K562 (cell line): Measurements from ENCODE around the gene PKIB. TPM values are rescaled to one million over a fixed set of nuclear protein-coding genes. Genes with fewer than 3 reads are reported as not detected.

ENCODE experiments used
- ATAC-seq: fragments of 200-7000 bp; cut with Tn5 transposase; 3 replicates; pipeline ENCODE4 v1.9.1; 2020; ENCODE audit warnings: moderate library complexity
- BruUV-seq: library from RNA; stranded (reverse); fragments of 400-500 nt; replicated peaks from 2 replicates; lab custom pipeline; 2021; lab: Mats Ljungman, UMichigan
- CTCF ChIA-PET: fragments of 300-600 bp; formaldehyde crosslinking; extraction: SDS; loops from one replicate; lab custom pipeline; 2021; ENCODE audit warnings: low intra/inter-chr PET ratio; lab: Yijun Ruan, JAX
- POLR2A ChIA-PET: fragments of 300-600, 350-650 bp; sonication (Branson Sonifier 250); formaldehyde crosslinking; extraction: SDS; loops from one replicate; lab custom pipeline; 2021; ENCODE audit warnings: antibody characterized with exemption, inconsistent platforms; lab: Yijun Ruan, JAX
- DNase-seq, 4 experiments: peaks; one replicate each; pipeline versions ENCODE4 v3.0.0 to v3.0.0-alpha.2; 2011 to 2018; ENCODE audit warnings: low spot score in 3 of 4, mixed read lengths in 3 of 4; ENCODE audit errors: extremely low read depth in 1 of 4
- FAIRE-seq: peaks from 2 replicates; lab custom pipeline; 2011; peaks lifted over from hg19 to GRCh38; lab: Jason Lieb, UNC
- H2AFZ ChIP-seq: 2 replicates; pipeline ENCODE4 v1.6.0; 2011; ENCODE audit warnings: low read depth, low read length, control low read depth, inconsistent platforms
- H3K27ac ChIP-seq: fragments of 200-600 bp; 3 replicates; pipeline ENCODE4 v1.8.0; 2011; ENCODE audit warnings: low read depth, mild to moderate bottlenecking, control low read depth, inconsistent platforms, low read length, moderate library complexity, mixed read lengths; ENCODE audit errors: extremely low read depth
- H3K27me3 ChIP-seq, 2 experiments: fragments of 300-600 bp in 1 of 2; 2 replicates in 1 of 2; 3 replicates in 1 of 2; pipeline versions ENCODE4 v1.6.0 to v1.8.0; 2011; ENCODE audit warnings: inconsistent platforms in 2 of 2, low read length in 2 of 2, mild to moderate bottlenecking in 1 of 2, mixed read lengths in 1 of 2, moderate library complexity in 1 of 2; ENCODE audit not compliant: control insufficient read depth in 2 of 2, insufficient read depth in 2 of 2
- H3K36me3 ChIP-seq: fragments of 300-600 bp; 3 replicates; pipeline ENCODE4 v1.8.0; 2011; ENCODE audit warnings: mild to moderate bottlenecking, low read length, inconsistent platforms; ENCODE audit not compliant: control insufficient read depth, insufficient read depth
- H3K4me1 ChIP-seq, 2 experiments: fragments of 200-600 bp in 1 of 2; replicated peaks in 1 of 2; 2 replicates in 1 of 2; 3 replicates in 1 of 2; pipeline versions ENCODE4 v1.5.1 to v1.8.0; 2011; ENCODE audit warnings: inconsistent platforms in 2 of 2, low read length in 2 of 2, mild to moderate bottlenecking in 1 of 2, mixed read lengths in 1 of 2, moderate library complexity in 1 of 2; ENCODE audit not compliant: control insufficient read depth in 2 of 2, insufficient read depth in 2 of 2
- H3K4me2 ChIP-seq: 2 replicates; pipeline ENCODE4 v1.6.1; 2011; ENCODE audit warnings: low read length, control low read depth, inconsistent platforms, mixed read lengths; ENCODE audit not compliant: insufficient read depth
- H3K4me3 ChIP-seq: fragments of 200-600 bp; sonication (generic), shearing (Covaris generic); 2 replicates; pipeline ENCODE4 v1.5.1; 2016; ENCODE audit warnings: control low read depth, inconsistent platforms
- H3K79me2 ChIP-seq: fragments of 200-600 bp; 3 replicates; pipeline ENCODE4 v1.8.0; 2011; ENCODE audit warnings: low read length, inconsistent platforms; ENCODE audit not compliant: control insufficient read depth, insufficient read depth
- H3K9ac ChIP-seq, 2 experiments: 2 replicates each; pipeline versions ENCODE4 v1.6.0 to v1.6.1; 2011; ENCODE audit warnings: low read depth in 2 of 2, low read length in 2 of 2, control low read depth in 1 of 2, inconsistent platforms in 1 of 2, mild to moderate bottlenecking in 1 of 2, mixed read lengths in 1 of 2; ENCODE audit not compliant: insufficient read depth in 1 of 2
- H3K9me1 ChIP-seq: one replicate; pipeline ENCODE4 v1.6.0; 2011; ENCODE audit warnings: inconsistent platforms, mild to moderate bottlenecking, low read length, moderate library complexity; ENCODE audit not compliant: control insufficient read depth, insufficient read depth
- H3K9me3 ChIP-seq: replicated peaks from 2 replicates; pipeline ENCODE4 v1.5.1; 2011; ENCODE audit warnings: low read depth, low read length, inconsistent platforms; ENCODE audit not compliant: control insufficient read depth, insufficient read depth
- H4K20me1 ChIP-seq: replicated peaks from 2 replicates; pipeline ENCODE4 v1.6.1; 2011; ENCODE audit warnings: low read length, inconsistent platforms, mixed read lengths; ENCODE audit not compliant: control insufficient read depth, insufficient read depth
- BRD9 ChIP-seq: fragments of 450-650 bp; IDR thresholded peaks from 2 replicates; pipeline ENCODE4 v1.6.1; 2018; ENCODE audit warnings: low read depth; ENCODE audit not compliant: partially characterized antibody
- ELF4 ChIP-seq: fragments of 450-650 bp; formaldehyde crosslinking; IDR thresholded peaks from 2 replicates; pipeline ENCODE4 v1.4.0; 2022; ENCODE audit warnings: missing genetic modification characterization
- KAT2B ChIP-seq: IDR thresholded peaks from one replicate; pipeline ENCODE4 v1.6.1; 2012; ENCODE audit warnings: low read depth, mild to moderate bottlenecking, control low read depth, inconsistent platforms, low read length, moderate library complexity
- NONO ChIP-seq, 2 experiments: fragments of 200-400 bp in 1 of 2; fragments of 450-650 bp in 1 of 2; formaldehyde crosslinking in 1 of 2; IDR thresholded peaks; 2 replicates each; pipeline ENCODE4 v1.6.1; 2017; ENCODE audit warnings: low read depth in 2 of 2, mild to moderate bottlenecking in 2 of 2, moderate library complexity in 2 of 2, low read length in 1 of 2
- PTRF ChIP-seq: fragments of 450-650 bp; IDR thresholded peaks from 2 replicates; pipeline ENCODE4 v1.6.1; 2016; ENCODE audit warnings: mild to moderate bottlenecking, missing genetic modification characterization, missing compliant biosample characterization
- SLC30A9 ChIP-seq: fragments of 250-450 bp; sonication (Bioruptor Pico); IDR thresholded peaks from 2 replicates; pipeline ENCODE4 v1.8.0; 2022; ENCODE audit warnings: mild to moderate bottlenecking, moderate library complexity
- TAF1 ChIP-seq: IDR thresholded peaks from 2 replicates; pipeline ENCODE4 v1.6.1; 2011; ENCODE audit warnings: mild to moderate bottlenecking, low read length, moderate library complexity; ENCODE audit not compliant: insufficient read depth, control insufficient read depth, severe bottlenecking; ENCODE audit errors: extremely low read depth
- TRIM24 ChIP-seq, 2 experiments: fragments of 450-650 bp; IDR thresholded peaks; 2 replicates each; pipeline ENCODE4 v1.6.1; 2016
- XRCC3 ChIP-seq: fragments of 450-650 bp; IDR thresholded peaks from 2 replicates; pipeline ENCODE4 v1.6.1; 2017; ENCODE audit warnings: mild to moderate bottlenecking, moderate library complexity
- YBX1 ChIP-seq: fragments of 450-650 bp; IDR thresholded peaks from 2 replicates; pipeline ENCODE4 v1.7.1; 2016; ENCODE audit warnings: mild to moderate bottlenecking
- ZBTB17 ChIP-seq: fragments of 450-650 bp; formaldehyde crosslinking; IDR thresholded peaks from 2 replicates; pipeline ENCODE4 v1.4.0; 2020; ENCODE audit warnings: mild to moderate bottlenecking
- WGBS: fragments of 100-300 bp; shearing (Covaris generic); methylation state at CpG from one replicate; pipeline ENCODE4 v1.1.6; 2016; ENCODE audit warnings: low coverage, mixed read lengths; ENCODE audit not compliant: insufficient coverage; ENCODE audit errors: missing lambda C conversion rate; 5-methylcytosine and 5-hydroxymethylcytosine counted together
- in situ Hi-C: fragments of 300-500 bp; cut with MboI; formaldehyde crosslinking; loops from 4 replicates; pipeline ENCODE4 v1.15.0; 2018; ENCODE audit warnings: inconsistent platforms, mixed read lengths
- intact Hi-C: fragments of 100-400 bp; cut with micrococcal nuclease; formaldehyde crosslinking; loops from 2 replicates; pipeline ENCODE4 v1.14.2; 2022
- polyA plus RNA-seq, 8 experiments: library from polyadenylated mRNA; depleted of rRNA in 4 of 8; stranded (reverse) in 5 of 8; unstranded in 3 of 8; fragments of >200 nt; fragmentation: Nextera tagmentation in 2 of 8; fragmentation: Illumina TruSeq in 1 of 8; extraction: Ambion mirVana in 2 of 8; extraction: Trizol in 1 of 8; gene quantifications; 2 replicates each; pipeline versions ENCODE4 v1.2.1 to v1.2.3, GENCODE V29; 2011 to 2014; ENCODE audit warnings: inconsistent platforms in 1 of 8, missing spikeins in 1 of 8
- total RNA-seq, 7 experiments: library from RNA; depleted of rRNA in 6 of 7; stranded (reverse); fragments of >200 nt in 6 of 7; fragmentation: Illumina TruSeq in 2 of 7; extraction: Trizol in 2 of 7; gene quantifications; 2 replicates each; pipeline versions ENCODE4 v1.2.1 to v1.2.3, GENCODE V29; 2011 to 2021; ENCODE audit warnings: low replicate concordance in 1 of 7
- TF ChIP-seq, protein P1 (sequence below): fragments of 450-650 bp; IDR thresholded peaks from 2 replicates; pipeline ENCODE4 v1.6.1; 2016; ENCODE audit warnings: low read depth
- TF ChIP-seq, protein P2 (sequence below): fragments of 450-650 bp; formaldehyde crosslinking; IDR thresholded peaks from 2 replicates; pipeline ENCODE4 v1.4.0; 2022; ENCODE audit warnings: missing genetic modification characterization

Gene PKIB
- total and polyA plus RNA-seq, 9 of the 15 experiments (the other 6 are each of a cell fraction or from before 2014, with no cell fraction given): 14.8 to 37.5 (median 27.4) TPM

DNA sequence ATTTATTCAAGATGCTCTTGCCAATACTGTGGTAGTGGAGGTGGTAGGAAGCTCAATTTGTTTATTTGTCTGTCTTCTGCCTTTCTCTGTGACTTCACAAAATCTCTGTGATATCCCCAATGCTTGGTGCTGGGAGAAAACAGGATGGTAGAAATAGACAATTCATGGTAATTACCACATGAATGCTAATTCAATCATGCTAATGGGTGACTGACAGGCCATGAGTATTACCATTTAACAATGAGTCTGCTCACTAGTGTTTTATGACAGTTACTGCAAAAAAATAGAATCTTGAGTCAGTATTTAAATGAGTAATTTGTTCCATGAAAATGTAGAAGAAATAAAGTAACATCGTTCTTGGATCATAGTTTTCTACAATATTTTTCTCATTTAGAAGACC is 117.0 kb downstream of the PKIB start:
- FAIRE-seq (no peak), ATAC-seq (no peak), DNase-seq (no peak)
- intact Hi-C loops: loop anchor here (5.0 kb wide), 4 partner anchors 120 to 345 kb away; no protein-coding TSS in a partner anchor
- ChIA-PET POLR2A (no interaction called here), CTCF (no interaction called here)
- Histone ChIP-seq H3K27me3 (no peaks in the 10 kb centered on the region), H3K27ac (no peak overlapping the region), H3K4me1 (no peaks in the 10 kb centered on the region), H3K4me2 (no peak overlapping the region), H3K9me1 (no peaks in the 10 kb centered on the region), H4K20me1 (no peaks in the 10 kb centered on the region), H2AFZ (no peak overlapping the region), H3K4me3 (no peak overlapping the region), H3K9me3 (no peaks in the 10 kb centered on the region), H3K79me2 (no peaks in the 10 kb centered on the region), H3K9ac (no peak overlapping the region), H3K36me3 (peaks cover 2% of the 10 kb centered on the region; the same call in 2 of the 3 replicates)
- in situ Hi-C loops: loop anchor here (10.0 to 25.0 kb wide), 2 partner anchors 232 to 585 kb away; no protein-coding TSS in a partner anchor
- 50% methylated on average over 1 of the region's 1 CpG for WGBS
- no TSS peak for BruUV-seq
- TF ChIP-seq TAF1 (no peak), ZBTB17 (CRISPR knock-in tag) (no peak), PTRF (tag) (no peak), SLC30A9 (CRISPR knock-in tag) (no peak), NONO (IDR thresholded peaks at IDR 0.05; ENCODE audit: low read depth in 2 of 2, low read length in 1 of 2) (no peak), KAT2B (no peak), BRD9 (no peak), XRCC3 (no peak), TRIM24 (IDR thresholded peaks at IDR 0.05) (no peak), YBX1 (no peak), ELF4 (CRISPR knock-in tag) (no peak)
- TF ChIP-seq, protein P1, sequence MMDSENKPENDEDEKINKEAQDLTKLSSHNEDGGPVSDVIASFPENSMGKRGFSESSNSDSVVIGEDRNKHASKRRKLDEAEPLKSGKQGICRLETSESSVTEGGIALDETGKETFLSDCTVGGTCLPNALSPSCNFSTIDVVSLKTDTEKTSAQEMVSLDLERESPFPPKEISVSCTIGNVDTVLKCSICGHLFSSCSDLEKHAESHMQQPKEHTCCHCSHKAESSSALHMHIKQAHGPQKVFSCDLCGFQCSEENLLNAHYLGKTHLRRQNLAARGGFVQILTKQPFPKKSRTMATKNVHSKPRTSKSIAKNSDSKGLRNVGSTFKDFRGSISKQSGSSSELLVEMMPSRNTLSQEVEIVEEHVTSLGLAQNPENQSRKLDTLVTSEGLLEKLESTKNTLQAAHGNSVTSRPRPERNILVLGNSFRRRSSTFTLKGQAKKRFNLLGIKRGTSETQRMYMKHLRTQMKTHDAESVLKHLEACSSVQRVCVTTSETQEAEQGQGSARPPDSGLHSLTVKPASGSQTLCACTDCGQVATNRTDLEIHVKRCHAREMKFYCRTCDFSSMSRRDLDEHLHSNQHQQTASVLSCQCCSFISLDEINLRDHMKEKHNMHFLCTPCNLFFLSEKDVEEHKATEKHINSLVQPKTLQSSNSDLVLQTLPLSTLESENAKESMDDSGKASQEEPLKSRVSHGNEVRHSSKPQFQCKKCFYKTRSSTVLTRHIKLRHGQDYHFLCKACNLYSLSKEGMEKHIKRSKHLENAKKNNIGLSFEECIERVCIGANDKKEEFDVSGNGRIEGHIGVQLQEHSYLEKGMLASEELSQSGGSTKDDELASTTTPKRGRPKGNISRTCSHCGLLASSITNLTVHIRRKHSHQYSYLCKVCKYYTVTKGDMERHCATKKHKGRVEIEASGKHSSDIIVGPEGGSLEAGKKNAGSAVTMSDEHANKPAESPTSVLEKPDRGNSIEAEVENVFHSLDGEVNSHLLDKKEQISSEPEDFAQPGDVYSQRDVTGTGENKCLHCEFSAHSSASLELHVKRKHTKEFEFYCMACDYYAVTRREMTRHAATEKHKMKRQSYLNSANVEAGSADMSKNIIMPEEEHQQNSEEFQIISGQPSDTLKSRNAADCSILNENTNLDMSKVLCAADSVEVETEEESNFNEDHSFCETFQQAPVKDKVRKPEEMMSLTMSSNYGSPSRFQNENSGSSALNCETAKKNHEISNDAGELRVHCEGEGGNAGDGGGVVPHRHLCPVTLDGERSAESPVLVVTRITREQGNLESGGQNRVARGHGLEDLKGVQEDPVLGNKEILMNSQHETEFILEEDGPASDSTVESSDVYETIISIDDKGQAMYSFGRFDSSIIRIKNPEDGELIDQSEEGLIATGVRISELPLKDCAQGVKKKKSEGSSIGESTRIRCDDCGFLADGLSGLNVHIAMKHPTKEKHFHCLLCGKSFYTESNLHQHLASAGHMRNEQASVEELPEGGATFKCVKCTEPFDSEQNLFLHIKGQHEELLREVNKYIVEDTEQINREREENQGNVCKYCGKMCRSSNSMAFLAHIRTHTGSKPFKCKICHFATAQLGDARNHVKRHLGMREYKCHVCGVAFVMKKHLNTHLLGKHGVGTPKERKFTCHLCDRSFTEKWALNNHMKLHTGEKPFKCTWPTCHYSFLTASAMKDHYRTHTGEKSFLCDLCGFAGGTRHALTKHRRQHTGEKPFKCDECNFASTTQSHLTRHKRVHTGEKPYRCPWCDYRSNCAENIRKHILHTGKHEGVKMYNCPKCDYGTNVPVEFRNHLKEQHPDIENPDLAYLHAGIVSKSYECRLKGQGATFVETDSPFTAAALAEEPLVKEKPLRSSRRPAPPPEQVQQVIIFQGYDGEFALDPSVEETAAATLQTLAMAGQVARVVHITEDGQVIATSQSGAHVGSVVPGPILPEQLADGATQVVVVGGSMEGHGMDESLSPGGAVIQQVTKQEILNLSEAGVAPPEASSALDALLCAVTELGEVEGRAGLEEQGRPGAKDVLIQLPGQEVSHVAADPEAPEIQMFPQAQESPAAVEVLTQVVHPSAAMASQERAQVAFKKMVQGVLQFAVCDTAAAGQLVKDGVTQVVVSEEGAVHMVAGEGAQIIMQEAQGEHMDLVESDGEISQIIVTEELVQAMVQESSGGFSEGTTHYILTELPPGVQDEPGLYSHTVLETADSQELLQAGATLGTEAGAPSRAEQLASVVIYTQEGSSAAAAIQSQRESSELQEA: no peak
- TF ChIP-seq, protein P2, sequence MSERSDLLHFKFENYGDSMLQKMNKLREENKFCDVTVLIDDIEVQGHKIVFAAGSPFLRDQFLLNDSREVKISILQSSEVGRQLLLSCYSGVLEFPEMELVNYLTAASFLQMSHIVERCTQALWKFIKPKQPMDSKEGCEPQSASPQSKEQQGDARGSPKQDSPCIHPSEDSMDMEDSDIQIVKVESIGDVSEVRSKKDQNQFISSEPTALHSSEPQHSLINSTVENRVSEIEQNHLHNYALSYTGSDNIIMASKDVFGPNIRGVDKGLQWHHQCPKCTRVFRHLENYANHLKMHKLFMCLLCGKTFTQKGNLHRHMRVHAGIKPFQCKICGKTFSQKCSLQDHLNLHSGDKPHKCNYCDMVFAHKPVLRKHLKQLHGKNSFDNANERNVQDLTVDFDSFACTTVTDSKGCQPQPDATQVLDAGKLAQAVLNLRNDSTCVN (CRISPR knock-in tag): no peak
